Upper lobe of left lung (tissue), 4 donors: Measurements from ENCODE around the gene MB.

Experiments
- POLR2A ChIP-seq, 4 donors: fragments of 450-650 bp; IDR thresholded peaks; one replicate each; pipeline ENCODE4 v1.5.1; 2016 to 2017; ENCODE audit warnings: antibody characterized with exemption in 4 of 4, mild to moderate bottlenecking in 2 of 4
- TF ChIP-seq, protein P1 (sequence below), 6 experiments: fragments of 450-650 bp in 4 of 6; fragments of 200-600 bp in 2 of 6; sonication (generic) in 2 of 6; IDR thresholded peaks; one replicate each; pipeline ENCODE4 v1.5.1; 2016 to 2019; ENCODE audit warnings: antibody characterized with exemption in 6 of 6

DNA sequence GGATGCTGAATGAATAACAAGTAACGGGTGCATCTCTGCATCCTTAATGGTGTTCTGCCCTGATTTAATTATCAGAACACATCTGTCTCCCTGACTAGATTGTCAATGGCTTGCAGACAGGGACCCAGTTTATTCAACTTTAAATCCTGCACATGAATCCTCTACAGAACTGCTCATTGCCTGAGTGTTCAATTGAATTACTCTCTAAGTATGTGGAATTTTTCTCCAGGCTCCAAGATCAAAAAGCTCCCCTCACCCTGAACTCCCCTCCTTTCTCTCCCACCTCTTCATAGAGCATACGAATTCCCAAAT, 11.8 kb downstream of the MB start:
- TF ChIP-seq POLR2A (IDR thresholded peaks at IDR 0.05): no peak
- TF ChIP-seq, protein P1, sequence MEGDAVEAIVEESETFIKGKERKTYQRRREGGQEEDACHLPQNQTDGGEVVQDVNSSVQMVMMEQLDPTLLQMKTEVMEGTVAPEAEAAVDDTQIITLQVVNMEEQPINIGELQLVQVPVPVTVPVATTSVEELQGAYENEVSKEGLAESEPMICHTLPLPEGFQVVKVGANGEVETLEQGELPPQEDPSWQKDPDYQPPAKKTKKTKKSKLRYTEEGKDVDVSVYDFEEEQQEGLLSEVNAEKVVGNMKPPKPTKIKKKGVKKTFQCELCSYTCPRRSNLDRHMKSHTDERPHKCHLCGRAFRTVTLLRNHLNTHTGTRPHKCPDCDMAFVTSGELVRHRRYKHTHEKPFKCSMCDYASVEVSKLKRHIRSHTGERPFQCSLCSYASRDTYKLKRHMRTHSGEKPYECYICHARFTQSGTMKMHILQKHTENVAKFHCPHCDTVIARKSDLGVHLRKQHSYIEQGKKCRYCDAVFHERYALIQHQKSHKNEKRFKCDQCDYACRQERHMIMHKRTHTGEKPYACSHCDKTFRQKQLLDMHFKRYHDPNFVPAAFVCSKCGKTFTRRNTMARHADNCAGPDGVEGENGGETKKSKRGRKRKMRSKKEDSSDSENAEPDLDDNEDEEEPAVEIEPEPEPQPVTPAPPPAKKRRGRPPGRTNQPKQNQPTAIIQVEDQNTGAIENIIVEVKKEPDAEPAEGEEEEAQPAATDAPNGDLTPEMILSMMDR (IDR thresholded peaks at IDR 0.05): no peak
